Left ventricle myocardium inferior (tissue), 1 donor: ENCODE measurements around the gene SRGAP2. TPM values are rescaled to one million over a fixed set of nuclear protein-coding genes. Genes with fewer than 3 reads are reported as not detected.
"Not testable (repeated sequence)": the region's sequence is repeated elsewhere in the genome, so short reads cannot be mapped to it uniquely, and the experiment has no call there.

ENCODE experiments used
- DNase-seq: peaks from one replicate; pipeline ENCODE4 v3.0.0-alpha.2; 2020
- H3K27ac ChIP-seq: fragments of 200-600 bp; replicated peaks from 2 replicates; pipeline ENCODE4 v1.8.0; 2021
- H3K27me3 ChIP-seq: fragments of 200-600 bp; 2 replicates; pipeline ENCODE4 v1.8.0; 2021; ENCODE audit warnings: low read depth
- H3K36me3 ChIP-seq: fragments of 200-600 bp; 2 replicates; pipeline ENCODE4 v1.8.0; 2021
- H3K4me1 ChIP-seq: fragments of 200-600 bp; 2 replicates; pipeline ENCODE4 v1.8.0; 2021
- H3K4me3 ChIP-seq: fragments of 200-600 bp; 2 replicates; pipeline ENCODE4 v1.8.0; 2021; ENCODE audit warnings: mild to moderate bottlenecking, moderate library complexity
- H3K9me3 ChIP-seq: fragments of 200-600 bp; replicated peaks from 2 replicates; pipeline ENCODE4 v1.8.0; 2021
- intact Hi-C: fragments of 100-400 bp; cut with micrococcal nuclease; formaldehyde crosslinking; loops from one replicate; pipeline ENCODE4 v1.11.0; 2022
- total RNA-seq: library from RNA; stranded (reverse); fragmentation: NEBNext Ultra II Directional; extraction: Animal tissue kit (Norgen Biotek cat#: 25700); gene quantifications from one replicate; pipeline ENCODE4 v1.2.1, GENCODE V29; 2021
- donor health status: DM: no; HTN: yes; CAD: no; lungs with severe emphysema.

The SRGAP2 gene
- total RNA-seq, 1 donor from 2014 or later = 15.6 TPM

DNA sequence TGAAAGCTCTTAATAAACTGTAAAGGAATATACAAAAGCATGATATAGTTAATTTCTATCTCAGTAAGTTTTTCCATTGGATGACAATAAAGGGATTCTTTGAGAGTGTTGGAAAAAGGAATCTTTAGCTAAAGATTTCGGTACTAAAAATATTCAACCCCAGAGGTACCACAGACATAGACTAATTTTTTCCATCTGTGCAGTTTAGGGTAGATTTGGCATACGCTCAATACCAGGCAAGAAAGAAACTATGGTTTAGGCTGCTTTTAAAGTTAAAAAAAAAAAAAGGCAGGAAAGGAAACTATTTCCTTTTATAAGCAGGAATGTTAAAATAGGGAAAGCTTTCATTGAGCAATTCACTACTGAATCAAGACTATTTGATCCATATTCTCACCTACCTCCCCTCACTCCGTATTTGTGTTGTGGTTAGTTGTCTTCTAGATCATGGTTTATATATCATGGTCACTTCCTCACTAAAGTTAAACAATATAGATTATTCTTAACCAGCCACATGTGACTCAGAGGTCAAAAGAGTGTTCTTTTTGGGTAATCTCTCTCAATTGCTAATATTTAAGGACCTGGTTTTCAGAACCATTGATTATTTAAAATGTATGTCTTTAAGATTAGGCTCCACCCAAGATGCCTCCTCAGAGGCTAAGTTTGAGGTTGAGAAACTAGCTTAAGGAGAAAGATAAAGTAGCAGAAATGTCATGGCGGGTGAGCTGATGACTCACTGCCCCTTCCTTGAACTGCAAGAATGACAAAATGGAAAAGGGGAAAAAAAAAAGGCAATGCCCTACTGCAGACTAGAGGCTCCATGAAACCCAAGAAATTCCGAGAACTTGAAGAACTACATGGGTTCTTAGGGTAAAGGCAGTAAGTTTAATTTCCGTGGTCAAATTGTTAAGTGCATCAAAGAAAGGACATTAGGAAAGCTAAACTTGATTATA lies 20.7 kb upstream of the SRGAP2 start:
- H3K27me3 ChIP-seq, H3K27ac ChIP-seq, H3K4me3 ChIP-seq, H3K4me1 ChIP-seq, intact Hi-C loops, H3K36me3 ChIP-seq, H3K9me3 ChIP-seq, DNase-seq: not testable (repeated sequence)

DNA sequence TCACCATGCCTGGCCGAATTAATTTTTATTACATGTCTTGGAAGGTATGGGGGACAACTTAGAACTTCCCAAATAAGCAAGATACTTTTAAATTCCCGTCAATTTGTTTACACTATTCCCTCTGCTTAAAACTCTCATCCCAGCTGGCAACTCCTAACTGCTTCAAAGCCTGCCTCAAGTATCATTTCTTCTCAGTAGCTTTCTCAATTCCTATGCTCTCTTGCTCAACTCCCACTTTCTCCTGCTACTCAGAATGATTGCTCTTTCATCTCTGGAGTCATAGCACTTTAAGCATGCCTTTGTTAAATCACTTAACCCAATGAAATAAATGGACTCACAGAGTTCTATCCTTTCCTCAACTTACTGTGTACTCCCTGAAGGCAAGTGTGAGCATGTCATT lies 19.6 kb upstream of the SRGAP2 start:
- intact Hi-C loops = not testable (repeated sequence)

DNA sequence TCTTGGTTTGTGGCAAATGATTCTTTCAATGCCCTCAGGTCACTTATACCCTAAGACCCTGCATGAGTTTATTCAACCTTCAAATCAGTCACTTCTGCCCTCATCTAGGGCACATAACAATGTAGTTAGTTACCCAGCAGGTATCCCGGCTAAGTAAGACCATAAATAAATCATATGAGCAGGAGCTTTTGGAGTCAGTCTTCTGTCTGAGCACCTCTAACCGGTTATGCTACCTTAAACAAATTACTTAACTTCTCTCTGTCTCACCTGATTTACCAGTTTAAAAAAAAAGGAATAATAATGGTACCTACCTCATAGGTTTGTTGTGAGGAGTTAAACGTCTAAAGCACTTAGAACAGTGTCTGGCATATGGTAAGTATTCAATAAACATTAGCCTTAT lies 17.6 kb upstream of the SRGAP2 start:
- H3K36me3 ChIP-seq, H3K27me3 ChIP-seq, DNase-seq, H3K4me1 ChIP-seq, H3K4me3 ChIP-seq, H3K9me3 ChIP-seq, intact Hi-C loops, H3K27ac ChIP-seq: not testable (repeated sequence)

More for the DNA sequence above, 19.6 kb upstream of the SRGAP2 start:
- H3K9me3 ChIP-seq, H3K27me3 ChIP-seq, DNase-seq, H3K36me3 ChIP-seq, H3K4me3 ChIP-seq, H3K27ac ChIP-seq, H3K4me1 ChIP-seq: not testable (repeated sequence)

DNA sequence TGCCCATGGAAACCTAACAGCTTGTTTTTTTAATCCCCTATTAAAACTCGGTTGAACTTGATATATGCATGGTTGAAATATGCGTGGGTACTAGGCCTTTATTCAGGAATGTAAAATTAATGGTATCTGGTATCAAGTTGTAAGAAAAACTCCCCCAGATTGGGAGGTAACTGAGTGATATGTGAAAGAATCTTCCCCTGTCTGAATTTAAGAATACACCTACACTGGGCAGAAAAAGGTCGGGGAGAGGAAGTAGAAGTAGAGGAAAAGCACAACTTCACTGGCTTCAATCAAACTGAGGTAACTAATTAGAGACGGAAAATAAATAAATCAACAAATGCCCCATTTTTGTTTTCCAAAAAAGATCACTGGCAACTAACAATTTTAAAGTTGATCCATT lies 16.5 kb upstream of the SRGAP2 start:
- H3K27me3 ChIP-seq, H3K4me3 ChIP-seq, H3K9me3 ChIP-seq, DNase-seq, H3K27ac ChIP-seq, H3K36me3 ChIP-seq, intact Hi-C loops, H3K4me1 ChIP-seq: not testable (repeated sequence)

DNA sequence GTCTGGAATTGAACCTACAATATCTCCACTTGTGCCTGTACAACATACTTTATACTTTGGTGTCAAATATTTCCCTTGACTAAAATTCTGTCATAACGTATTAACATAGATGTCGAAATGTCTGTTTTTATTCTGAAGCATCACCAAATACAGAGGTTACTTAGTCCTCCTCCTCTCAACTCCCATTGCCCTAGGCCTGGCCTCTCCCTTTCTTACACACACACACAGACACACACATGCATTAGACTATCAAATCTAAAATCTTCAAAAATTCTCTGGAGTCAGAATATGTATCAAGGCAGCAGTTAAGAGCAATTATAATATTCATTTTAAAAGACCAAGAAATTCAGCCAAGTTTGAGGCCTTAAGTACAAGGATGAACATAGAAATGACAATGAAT lies 8.2 kb upstream of the SRGAP2 start:
- H3K27me3 ChIP-seq, DNase-seq, H3K4me1 ChIP-seq, H3K36me3 ChIP-seq, H3K9me3 ChIP-seq, H3K4me3 ChIP-seq, intact Hi-C loops, H3K27ac ChIP-seq: not testable (repeated sequence)

DNA sequence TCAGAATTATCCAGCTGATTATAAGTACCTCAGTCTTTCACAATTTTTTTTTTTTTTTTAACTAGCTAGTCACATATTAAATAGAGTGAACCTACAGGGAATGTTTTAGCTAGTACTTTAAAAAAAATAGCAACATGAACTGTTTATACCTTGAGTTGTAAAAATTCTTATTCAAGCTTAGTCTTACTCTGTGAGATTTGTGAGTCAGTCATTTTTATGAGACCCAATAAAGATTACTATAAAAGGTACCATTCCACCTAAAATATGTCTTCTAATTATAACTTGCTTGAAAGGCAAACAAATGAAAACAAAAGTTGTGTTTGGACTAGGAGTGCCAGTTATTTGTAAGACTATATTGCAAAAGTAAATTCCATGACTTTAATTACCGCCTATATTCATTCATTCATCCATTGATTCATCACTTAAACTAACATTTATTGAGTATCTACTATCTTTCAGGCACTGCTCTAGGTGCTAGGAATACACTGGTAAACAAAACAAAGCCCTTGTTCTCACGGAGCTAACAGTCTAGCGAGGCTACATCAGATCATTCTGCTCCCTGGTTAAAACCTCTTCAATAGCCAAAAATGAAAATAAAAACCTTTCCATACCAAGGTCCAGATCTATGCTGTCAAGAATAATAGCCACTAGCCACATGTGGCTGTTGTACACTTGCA lies 6.5 kb upstream of the SRGAP2 start:
- H3K9me3 ChIP-seq, DNase-seq, H3K27ac ChIP-seq, H3K36me3 ChIP-seq, H3K4me3 ChIP-seq, H3K27me3 ChIP-seq, intact Hi-C loops, H3K4me1 ChIP-seq: not testable (repeated sequence)

DNA sequence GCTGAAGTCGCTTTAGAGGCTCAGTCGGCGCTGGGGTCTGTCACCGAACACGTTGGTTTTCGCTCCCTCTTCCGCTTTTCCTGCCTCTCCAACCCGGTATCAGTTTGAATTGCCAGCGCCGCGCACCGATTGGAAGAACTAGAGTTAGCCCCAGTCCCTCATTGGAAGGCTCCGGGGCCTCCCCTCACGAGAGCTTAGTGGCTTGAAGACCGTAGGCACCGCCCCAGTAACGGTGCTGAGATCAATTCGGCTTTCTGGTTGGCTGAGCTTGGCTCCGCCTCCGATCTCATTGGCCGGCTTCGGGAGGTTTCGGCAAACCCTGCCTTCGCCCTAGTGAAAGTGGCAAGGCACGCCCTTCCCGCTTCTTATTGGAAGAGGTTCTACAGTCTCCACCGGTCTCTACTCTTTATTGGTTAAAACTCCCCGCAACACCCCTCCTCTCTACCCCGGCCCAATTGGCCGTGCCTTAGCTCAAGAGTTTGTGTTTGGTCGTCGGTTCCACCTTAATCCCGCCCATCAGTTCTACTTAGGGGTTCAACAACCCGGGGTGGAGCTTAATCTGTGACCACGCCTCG lies 465 bp upstream of the SRGAP2 start, which contains the start of gene FAM72A:
TSS of gene FAM72A (minus strand) at position 51 of the 575 bp plus-strand sequence. CDS start 814 bp downstream, outside the sequence.
- H3K4me1 ChIP-seq, intact Hi-C loops, H3K36me3 ChIP-seq, H3K9me3 ChIP-seq, H3K27me3 ChIP-seq: not testable (repeated sequence)
- H3K27ac ChIP-seq = peak within 1 kb of the TSS; percentile 90
- peak within 1 kb of the TSS; percentile 72 for H3K4me3 ChIP-seq
- DNase-seq = peak; percentile 97

GRCh38 chr1:206204159-206204511 lies 794 bp downstream of the SRGAP2 start:
- intact Hi-C loops, H3K4me1 ChIP-seq, H3K27me3 ChIP-seq, H3K9me3 ChIP-seq, H3K36me3 ChIP-seq: not testable (repeated sequence)
- peak overlapping the region; percentile 77 for H3K27ac ChIP-seq
- peak; percentile 13 for DNase-seq
- peak overlapping the region; percentile 72 for H3K4me3 ChIP-seq

GRCh38 chr1:206204871-206205270 lies 1.5 kb downstream of the SRGAP2 start:
- H3K9me3 ChIP-seq, H3K4me1 ChIP-seq, intact Hi-C loops, H3K36me3 ChIP-seq, H3K27me3 ChIP-seq, DNase-seq: not testable (repeated sequence)
- H3K27ac ChIP-seq = peak overlapping the region; percentile 83
- peak overlapping the region; percentile 66 for H3K4me3 ChIP-seq

- H3K27me3 ChIP-seq, intact Hi-C loops, H3K36me3 ChIP-seq, H3K9me3 ChIP-seq, H3K4me1 ChIP-seq: not testable (repeated sequence)
- peak overlapping the region; percentile 63 for H3K27ac ChIP-seq
- peak overlapping the region; percentile 59 for H3K4me3 ChIP-seq
- peak; percentile 12 for DNase-seq
Measured at GRCh38 chr1:206205569-206205968, 2.2 kb downstream of the SRGAP2 start.

GRCh38 chr1:206210802-206211201 lies 7.5 kb downstream of the SRGAP2 start:
- H3K4me1 ChIP-seq, H3K36me3 ChIP-seq, intact Hi-C loops, H3K9me3 ChIP-seq, H3K27ac ChIP-seq, H3K4me3 ChIP-seq, H3K27me3 ChIP-seq: not testable (repeated sequence)
- peak; percentile 13 for DNase-seq

DNA sequence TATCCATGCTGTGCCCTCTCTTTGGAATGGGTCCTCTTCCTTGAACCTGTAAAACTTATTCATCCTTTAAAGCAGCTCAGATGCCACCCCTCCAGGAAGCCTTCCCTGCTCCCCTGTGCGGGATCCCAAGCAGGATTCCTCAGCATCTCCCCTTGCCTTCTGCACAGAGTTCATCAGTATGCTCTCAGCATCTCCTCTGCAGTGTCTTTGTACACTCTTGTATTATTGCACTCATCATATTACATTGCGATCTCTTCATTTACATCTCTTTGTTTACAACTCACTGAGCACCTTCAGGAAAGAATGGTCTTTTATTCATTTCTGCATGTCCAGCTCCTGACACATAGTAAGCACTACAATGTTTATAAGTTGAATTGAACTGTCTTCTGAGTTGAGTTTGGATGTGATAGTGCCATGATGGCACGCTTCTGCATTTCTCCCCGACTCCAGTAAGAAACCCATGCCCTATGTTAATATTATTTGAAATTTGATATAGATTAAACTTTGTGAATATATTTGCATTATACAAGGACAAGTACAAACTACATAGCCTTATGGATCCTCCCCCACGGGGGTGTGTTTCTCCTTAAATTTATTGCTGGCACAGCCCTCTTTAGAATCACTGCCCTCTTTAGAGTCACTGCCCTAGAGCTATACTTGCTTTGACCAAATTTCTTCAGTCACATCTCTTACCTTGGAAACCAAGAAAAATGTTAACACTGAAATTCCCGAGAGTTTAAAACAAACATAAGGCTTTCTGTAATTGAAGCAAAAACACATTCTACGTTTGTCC lies 12.5 kb downstream of the SRGAP2 start:
- H3K4me1 ChIP-seq, intact Hi-C loops, H3K27me3 ChIP-seq, H3K9me3 ChIP-seq, DNase-seq, H3K27ac ChIP-seq, H3K36me3 ChIP-seq, H3K4me3 ChIP-seq: not testable (repeated sequence)

GRCh38 chr1:206218285-206218684 lies 14.9 kb downstream of the SRGAP2 start:
- H3K36me3 ChIP-seq, DNase-seq, H3K4me3 ChIP-seq, H3K27me3 ChIP-seq, intact Hi-C loops, H3K27ac ChIP-seq, H3K9me3 ChIP-seq, H3K4me1 ChIP-seq: not testable (repeated sequence)
